HFFc6 (cell line): Measurements from ENCODE around the gene ANKLE1. TPM values are rescaled to one million over a fixed set of nuclear protein-coding genes. Genes with fewer than 3 reads are reported as not detected.

Source experiments
- DNase-seq: peaks from one replicate; pipeline ENCODE4 v3.0.0-alpha.2; 2018
- H3K27ac Mint-ChIP-seq: 2 replicates; pipeline ENCODE4 v1.8.0; 2020; ENCODE audit warnings: mild to moderate bottlenecking, mixed read lengths
- H3K27me3 Mint-ChIP-seq: 2 replicates; pipeline ENCODE4 v1.8.0; 2021; ENCODE audit warnings: mild to moderate bottlenecking, moderate library complexity, mixed read lengths; ENCODE audit not compliant: insufficient read depth
- H3K36me3 Mint-ChIP-seq: 2 replicates; pipeline ENCODE4 v1.8.0; 2021; ENCODE audit warnings: low read depth, mixed read lengths
- H3K4me1 Mint-ChIP-seq: 2 replicates; pipeline ENCODE4 v1.8.0; 2020; ENCODE audit warnings: low read depth, mixed read lengths
- H3K4me3 Mint-ChIP-seq: 2 replicates; pipeline ENCODE4 v1.8.0; 2020; ENCODE audit warnings: mild to moderate bottlenecking, moderate library complexity, mixed read lengths
- H3K9me3 Mint-ChIP-seq: 2 replicates; pipeline ENCODE4 v1.8.0; 2020; ENCODE audit warnings: mild to moderate bottlenecking, mixed read lengths
- CTCF ChIP-seq: fragments of 200-600 bp; sonication (generic); IDR thresholded peaks from 2 replicates; pipeline ENCODE4 v1.5.0; 2021; ENCODE audit warnings: antibody characterized with exemption, mild to moderate bottlenecking
- total RNA-seq, 6 experiments: library from RNA; stranded (reverse); fragmentation: NEBNext Ultra II Directional; extraction: Animal tissue kit (Norgen Biotek cat#: 25700); gene quantifications; 2 replicates in 1 of 6; 3 replicates in 5 of 6; pipeline ENCODE4 v1.2.3, GENCODE V29; 2021

The ANKLE1 gene
- total RNA-seq, 6 experiments from 2014 or later, result 0.28 to 0.57 (median 0.43) TPM

GRCh38 chr19:17240826-17241399 is 40.8 kb upstream of the ANKLE1 start:
- TF ChIP-seq CTCF, result no peak
- peaks cover 24% of the 10 kb centered on the region for H3K4me1 Mint-ChIP-seq
- H3K9me3 Mint-ChIP-seq, result no peaks in the 10 kb centered on the region
- H3K27ac Mint-ChIP-seq, result peak overlapping the region; percentile 75; the same call in 1 of the 2 replicates
- DNase-seq, result no peak
- peaks cover 5% of the 10 kb centered on the region for H3K27me3 Mint-ChIP-seq
- peaks cover 15% of the 10 kb centered on the region for H3K36me3 Mint-ChIP-seq
- no peak overlapping the region for H3K4me3 Mint-ChIP-seq

- no peaks in the 10 kb centered on the region for H3K9me3 Mint-ChIP-seq
- H3K27ac Mint-ChIP-seq, result peak overlapping the region; percentile 84
- H3K27me3 Mint-ChIP-seq, result peaks cover 5% of the 10 kb centered on the region
- peaks cover 39% of the 10 kb centered on the region for H3K4me1 Mint-ChIP-seq
- DNase-seq, result no peak
- TF ChIP-seq CTCF, result no peak
- H3K36me3 Mint-ChIP-seq, result peaks cover 15% of the 10 kb centered on the region
- H3K4me3 Mint-ChIP-seq, result peak overlapping the region; percentile 95
These were observed 39.1 kb upstream of the ANKLE1 start for GRCh38 chr19:17242431-17243208.

GRCh38 chr19:17243211-17243829 is 38.4 kb upstream of the ANKLE1 start:
- Mint-ChIP-seq H3K27me3 (peaks cover 5% of the 10 kb centered on the region), H3K4me1 (peaks cover 40% of the 10 kb centered on the region), H3K4me3 (peak overlapping the region; percentile 95), H3K27ac (peak overlapping the region; percentile 84), H3K9me3 (no peaks in the 10 kb centered on the region), H3K36me3 (peaks cover 11% of the 10 kb centered on the region)
- TF ChIP-seq CTCF, result no peak
- no peak for DNase-seq

GRCh38 chr19:17243830-17244617 is 37.7 kb upstream of the ANKLE1 start:
- peak; percentile 40 for DNase-seq
- peaks cover 45% of the 10 kb centered on the region for H3K4me1 Mint-ChIP-seq
- no peak for TF ChIP-seq CTCF
- peak overlapping the region; percentile 84 for H3K27ac Mint-ChIP-seq
- 0 out of 2 replicates have a peak, but pooled peaks cover 9% of the 10 kb centered on the region for H3K36me3 Mint-ChIP-seq
- H3K27me3 Mint-ChIP-seq, result peaks cover 5% of the 10 kb centered on the region
- H3K4me3 Mint-ChIP-seq, result peak overlapping the region; percentile 95
- H3K9me3 Mint-ChIP-seq, result no peaks in the 10 kb centered on the region
